ENCODE measurements around the gene CGB3.

Gene CGB3

GRCh38 chr19:49016067-49016839, 7.9 kb downstream of the CGB3 start:
- DNase-seq (ENCODE audit: low read depth in 2 of 2) = no peak

GRCh38 chr19:49014870-49015255, 9.3 kb downstream of the CGB3 start:
- no peak for DNase-seq (ENCODE audit: low read depth in 2 of 2)

- DNase-seq (ENCODE audit: low read depth in 2 of 2) = no peak
Observed at GRCh38 chr19:49014123-49014869, 9.8 kb downstream of the CGB3 start.

GRCh38 chr19:49011194-49011593, 12.9 kb downstream of the CGB3 start:
- DNase-seq (ENCODE audit: low read depth in 2 of 2) = no peak

- no peak for DNase-seq (ENCODE audit: low read depth in 2 of 2)
Observed at GRCh38 chr19:49010453-49010852, 13.7 kb downstream of the CGB3 start.

GRCh38 chr19:49009828-49010227, 14.3 kb downstream of the CGB3 start:
- no peak for DNase-seq (ENCODE audit: low read depth in 2 of 2)

- no peak for DNase-seq (ENCODE audit: low read depth in 2 of 2)
Observed at GRCh38 chr19:49006905-49007304, 17.2 kb downstream of the CGB3 start.

- no peak for DNase-seq (ENCODE audit: low read depth in 2 of 2)
Observed at GRCh38 chr19:49004964-49005614, 19.0 kb downstream of the CGB3 start.

- no peak for DNase-seq (ENCODE audit: low read depth in 2 of 2)
Observed at GRCh38 chr19:49004133-49004532, 20.0 kb downstream of the CGB3 start.

- DNase-seq (ENCODE audit: low read depth in 2 of 2) = peak; percentile 57 to 65
Observed at GRCh38 chr19:48999481-49000325, 24.4 kb downstream of the CGB3 start.

GRCh38 chr19:48997972-48998371, 26.2 kb downstream of the CGB3 start:
- DNase-seq (ENCODE audit: low read depth in 2 of 2) = peak; percentile 56 to 62

GRCh38 chr19:48994035-48994386, 30.1 kb downstream of the CGB3 start:
- DNase-seq (ENCODE audit: low read depth in 2 of 2) = no peak

GRCh38 chr19:48993175-48994034, 30.7 kb downstream of the CGB3 start, which contains the start of the genes GYS1 and RUVBL2:
Gene GYS1, minus strand, starts transcription at chr19:48993309. Its CDS starts 197 bp downstream, at chr19:48993112.
Gene RUVBL2, plus strand, starts transcription at chr19:48993887. Its CDS starts 25 bp downstream, at chr19:48993912.
- peak; percentile 99 for DNase-seq (ENCODE audit: low read depth in 2 of 2)

GRCh38 chr19:48992581-48993174, 31.5 kb downstream of the CGB3 start:
- no peak for DNase-seq (ENCODE audit: low read depth in 2 of 2)

- no peak for DNase-seq (ENCODE audit: low read depth in 2 of 2)
Observed at GRCh38 chr19:48991873-48992580, 32.1 kb downstream of the CGB3 start.

GRCh38 chr19:48991011-48991609, 33.0 kb downstream of the CGB3 start:
- no peak for DNase-seq (ENCODE audit: low read depth in 2 of 2)

GRCh38 chr19:48990400-48990799, 33.7 kb downstream of the CGB3 start:
- no peak for DNase-seq (ENCODE audit: low read depth in 2 of 2)

GRCh38 chr19:48989701-48990291, 34.3 kb downstream of the CGB3 start:
- DNase-seq (ENCODE audit: low read depth in 2 of 2) = no peak

- DNase-seq (ENCODE audit: low read depth in 2 of 2) = no peak
Observed at GRCh38 chr19:48988860-48989259, 35.3 kb downstream of the CGB3 start.
